NCI-H510A (cell line): ENCODE results near the gene MCRS1.
A peak's percentile ranks its signal among the peaks of the same experiment; 100 is the strongest.

Experiments
- DNase-seq: peaks from one replicate; lab custom pipeline; 2025; lab: John Stamatoyannopoulos, UW

MCRS1 gene

GRCh38 chr12:49555631-49556390 is 12.1 kb downstream of the MCRS1 start:
- no peak for DNase-seq

DNA sequence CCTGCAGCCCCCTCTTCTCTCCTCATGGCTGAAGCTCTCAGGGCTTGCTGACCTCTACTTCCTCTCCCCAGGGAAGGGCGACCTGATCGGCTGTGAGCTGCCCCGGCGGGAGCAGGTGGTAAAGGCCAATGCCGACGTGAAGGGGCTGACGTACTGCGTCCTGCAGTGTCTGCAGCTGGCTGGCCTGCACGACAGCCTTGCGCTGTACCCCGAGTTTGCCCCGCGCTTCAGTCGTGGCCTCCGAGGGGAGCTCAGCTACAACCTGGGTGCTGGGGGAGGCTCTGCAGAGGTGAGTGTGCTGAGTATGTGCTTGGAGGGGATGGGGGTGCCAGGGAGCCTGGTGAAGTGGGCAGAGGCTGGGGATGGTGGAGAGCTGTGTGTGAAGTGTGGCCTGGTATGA is 13.7 kb downstream of the MCRS1 start:
- DNase-seq: no peak

GRCh38 chr12:49553512-49554088 is 14.3 kb downstream of the MCRS1 start:
- DNase-seq: peak; percentile 33

GRCh38 chr12:49552899-49553298 is 15.0 kb downstream of the MCRS1 start:
- DNase-seq: no peak

- no peak for DNase-seq
Observed at GRCh38 chr12:49552425-49552824, 15.5 kb downstream of the MCRS1 start.

- DNase-seq: no peak
Observed at GRCh38 chr12:49552014-49552413, 15.9 kb downstream of the MCRS1 start.

- no peak for DNase-seq
Observed at GRCh38 chr12:49550693-49551252, 17.2 kb downstream of the MCRS1 start.

GRCh38 chr12:49549735-49550692 is 17.9 kb downstream of the MCRS1 start:
- peak; percentile 92 for DNase-seq

GRCh38 chr12:49548822-49549648 is 18.9 kb downstream of the MCRS1 start:
- no peak for DNase-seq

DNA sequence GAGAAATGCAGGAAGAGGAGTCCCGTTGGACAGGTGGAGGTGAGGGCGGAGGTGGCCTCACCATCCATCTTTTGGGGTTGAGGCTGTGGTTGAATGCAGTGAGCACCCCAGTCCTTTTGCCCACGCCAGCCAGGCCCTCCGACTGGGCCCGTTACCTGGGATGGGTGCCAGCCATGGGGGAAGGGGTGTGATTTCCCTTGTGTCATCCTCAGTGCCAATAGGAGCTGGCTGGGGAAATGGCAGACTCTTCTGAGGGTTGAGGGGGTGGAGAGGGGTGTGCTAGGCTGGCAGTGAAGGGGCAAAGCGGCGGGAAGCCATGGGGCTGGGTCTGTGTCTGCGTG is 19.5 kb downstream of the MCRS1 start:
- no peak for DNase-seq

DNA sequence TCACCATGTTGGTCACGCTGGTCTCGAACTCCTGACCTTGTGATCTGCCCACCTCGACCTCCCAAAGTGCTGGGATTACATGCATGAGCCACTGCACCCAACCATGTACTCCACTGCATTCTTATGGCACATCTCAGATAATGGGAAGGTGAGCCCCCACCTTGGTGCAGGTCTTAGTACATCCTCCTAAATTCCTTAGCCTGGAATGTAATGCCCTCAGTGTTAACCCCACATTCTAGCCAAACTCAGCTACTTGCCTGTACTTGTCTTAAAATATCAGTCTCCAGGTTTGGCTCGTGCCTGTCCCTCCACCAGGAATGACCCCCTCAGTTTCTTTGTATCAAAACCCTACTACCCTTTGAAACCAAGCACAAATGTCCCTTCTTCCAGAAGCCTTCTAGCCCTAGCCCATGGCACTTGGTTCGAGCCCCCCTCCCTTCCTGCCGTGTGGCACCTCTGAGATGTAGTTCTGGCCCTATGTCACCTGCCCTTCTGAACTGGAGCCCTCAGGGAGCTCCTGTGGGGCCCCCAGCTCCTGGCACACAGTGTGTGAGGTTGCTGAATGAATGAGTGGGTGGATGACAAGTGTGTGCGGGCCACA is 20.8 kb downstream of the MCRS1 start:
- no peak for DNase-seq

GRCh38 chr12:49546481-49546880 is 21.5 kb downstream of the MCRS1 start:
- DNase-seq: no peak

- no peak for DNase-seq
Observed at GRCh38 chr12:49545815-49546214, 22.1 kb downstream of the MCRS1 start.

GRCh38 chr12:49543914-49544815 is 23.8 kb downstream of the MCRS1 start:
- no peak for DNase-seq

- no peak for DNase-seq
Observed at GRCh38 chr12:49543221-49543913, 24.6 kb downstream of the MCRS1 start.

DNA sequence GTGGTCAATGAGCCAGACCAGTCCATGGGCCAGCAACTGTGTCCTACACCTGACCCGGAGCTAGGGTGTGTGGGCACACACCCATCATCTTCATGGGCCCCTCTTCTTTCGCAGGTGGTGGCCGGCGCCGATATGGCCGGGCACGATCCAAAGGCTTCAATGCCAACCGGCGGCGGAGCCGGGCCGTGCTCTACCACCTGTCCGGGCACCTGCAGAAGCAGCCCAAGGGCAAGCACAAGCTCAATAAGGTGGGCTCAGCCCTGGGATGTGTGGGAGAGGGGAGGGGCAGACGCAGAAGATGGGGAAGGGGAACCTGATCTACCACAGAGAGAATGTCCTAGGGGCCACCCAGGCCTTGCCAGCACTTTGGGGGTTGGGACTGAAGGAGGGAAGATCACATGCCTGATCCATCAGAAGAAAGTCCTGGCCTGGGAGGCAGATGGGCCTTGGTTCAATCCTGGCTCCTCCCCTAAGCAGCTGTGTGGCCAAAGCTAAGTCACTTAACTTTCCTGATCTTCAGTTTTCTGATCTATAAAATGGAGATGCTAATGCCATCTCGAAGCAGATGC is 25.3 kb downstream of the MCRS1 start:
- no peak for DNase-seq

- DNase-seq: no peak
Observed at GRCh38 chr12:49541911-49542505, 25.9 kb downstream of the MCRS1 start.

DNA sequence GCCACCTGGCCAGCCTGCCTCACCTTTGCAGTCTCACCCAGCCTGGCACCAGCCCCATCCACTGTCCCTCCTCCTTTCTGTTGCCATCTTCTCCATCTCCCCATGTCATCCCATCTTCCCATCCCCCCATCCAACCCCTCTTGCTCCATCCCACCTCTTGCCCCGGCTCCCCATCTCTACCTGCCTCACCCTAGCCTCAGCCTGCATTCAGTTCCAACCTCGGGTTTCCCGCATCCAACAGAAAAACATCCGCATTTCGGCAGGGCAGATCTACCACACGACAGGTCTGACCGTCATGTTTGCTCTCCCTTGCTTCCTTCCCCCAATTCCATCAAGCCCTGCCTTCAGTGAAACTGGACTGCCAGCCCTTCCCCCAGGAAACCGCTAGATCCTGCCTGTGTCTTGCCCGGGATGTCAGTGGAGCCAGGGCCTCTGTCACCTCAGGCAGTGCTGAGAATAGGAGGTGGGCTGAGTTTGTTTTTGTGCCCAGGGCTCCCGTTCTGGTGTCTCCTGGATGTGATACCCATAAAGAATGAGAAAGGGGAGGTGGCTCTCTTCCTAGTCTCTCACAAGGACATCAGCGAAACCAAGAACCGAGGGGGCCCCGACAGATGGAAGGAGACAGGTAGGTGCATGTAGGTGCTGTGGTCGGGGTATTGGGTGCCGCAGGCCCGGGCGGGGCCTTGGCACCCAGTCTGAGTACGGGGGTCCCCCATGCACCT is 26.6 kb downstream of the MCRS1 start:
- no peak for DNase-seq
